SIG-M5 treated with dmso at 0.1 percent for 504 hours (cell line): ENCODE results near the gene MYO10.
"Not testable (repeated sequence)": the region's sequence is repeated elsewhere in the genome, so short reads cannot be mapped to it uniquely, and the experiment has no call there.

ENCODE experiments used
- DNase-seq: peaks from one replicate; lab custom pipeline; 2025; ENCODE audit not compliant: unreplicated experiment; lab: John Stamatoyannopoulos, UW

The MYO10 gene

GRCh38 chr5:16888694-16889124 lies 47.4 kb downstream of the MYO10 start:
- no peak for DNase-seq

- DNase-seq = no peak
Measured at GRCh38 chr5:16886793-16887345, 49.2 kb downstream of the MYO10 start.

- no peak for DNase-seq
Measured at GRCh38 chr5:16886366-16886736, 49.7 kb downstream of the MYO10 start.

GRCh38 chr5:16885635-16886365 lies 50.3 kb downstream of the MYO10 start:
- no peak for DNase-seq

DNA sequence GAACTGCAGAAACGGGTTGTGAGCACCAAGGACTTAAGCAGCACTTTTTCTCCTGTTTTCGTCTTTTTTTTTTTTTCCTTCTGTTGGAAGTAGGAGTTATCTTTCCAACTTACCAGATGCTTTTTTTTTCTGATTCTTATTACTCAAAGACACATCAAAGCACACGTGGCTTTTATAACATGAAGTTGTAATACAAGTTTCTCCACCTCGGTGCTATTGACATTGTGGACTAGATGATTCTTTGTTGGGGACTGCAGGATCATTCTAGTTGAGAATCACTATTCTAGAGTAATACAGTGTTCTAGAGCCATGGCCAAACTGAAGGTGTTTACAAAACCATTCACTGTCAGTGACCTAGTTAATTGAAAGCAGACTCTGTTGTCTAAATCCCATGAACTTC lies 51.5 kb downstream of the MYO10 start:
- no peak for DNase-seq

GRCh38 chr5:16883806-16884205 lies 52.3 kb downstream of the MYO10 start:
- DNase-seq = no peak

GRCh38 chr5:16883176-16883575 lies 52.9 kb downstream of the MYO10 start:
- DNase-seq = no peak

DNA sequence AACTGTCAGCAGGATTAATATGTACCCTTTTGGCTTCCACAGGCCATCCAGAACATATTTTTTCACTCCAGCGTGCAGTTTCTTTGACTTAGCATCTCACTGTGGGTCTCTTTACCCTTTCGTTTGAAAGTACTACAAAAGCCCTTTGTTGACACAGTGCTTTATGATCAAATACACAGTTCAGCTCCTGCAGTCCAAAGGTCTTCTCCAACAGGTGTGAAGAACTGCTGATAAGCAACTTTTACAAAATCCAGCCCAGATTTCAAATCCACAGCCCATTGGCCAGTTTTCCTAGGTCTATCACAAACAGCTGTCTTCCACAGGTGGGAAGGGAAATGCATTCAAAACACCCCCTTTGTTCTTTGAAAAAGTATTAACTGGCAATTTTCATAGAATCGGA lies 54.8 kb downstream of the MYO10 start:
- DNase-seq = no peak

DNA sequence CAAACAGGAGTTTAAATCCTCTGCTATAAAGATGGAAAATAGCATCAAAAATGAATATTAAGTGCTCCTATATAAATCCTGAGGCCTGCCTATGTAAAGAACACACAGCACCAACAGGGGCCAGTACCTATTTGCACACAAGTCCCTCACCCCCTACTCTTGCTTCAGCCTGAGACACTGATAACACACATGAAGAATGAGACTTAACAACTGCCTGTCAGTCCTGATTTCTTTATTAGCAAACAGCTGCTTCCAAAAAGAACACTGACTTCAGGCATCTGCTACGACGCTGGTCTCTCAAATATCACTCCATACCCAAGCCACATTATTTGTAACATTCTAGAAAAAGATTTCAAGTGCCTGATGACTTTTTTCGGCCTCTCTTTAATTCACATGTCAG lies 55.5 kb downstream of the MYO10 start:
- no peak for DNase-seq

DNA sequence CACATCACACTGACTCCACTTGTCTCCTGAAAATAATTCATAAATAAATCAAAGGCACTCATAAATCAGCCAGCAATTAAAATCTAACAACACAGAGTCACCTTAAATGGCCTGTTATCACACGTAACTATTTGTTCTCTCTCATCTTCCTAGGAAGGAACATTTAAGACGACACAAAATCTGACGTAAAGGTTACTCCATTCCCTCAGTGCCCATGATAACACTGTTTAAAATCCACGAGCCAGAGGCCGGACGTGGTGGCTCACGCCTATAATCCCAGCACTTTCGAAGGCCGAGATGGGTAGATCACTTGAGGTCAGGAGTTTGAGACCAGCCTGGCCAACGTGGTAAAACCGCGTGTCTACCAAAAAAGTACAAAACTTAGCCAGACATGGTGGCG lies 56.4 kb downstream of the MYO10 start:
- DNase-seq = no peak

GRCh38 chr5:16879191-16879590 lies 56.9 kb downstream of the MYO10 start:
- no peak for DNase-seq

- no peak for DNase-seq
Measured at GRCh38 chr5:16877267-16877935, 58.7 kb downstream of the MYO10 start.

DNA sequence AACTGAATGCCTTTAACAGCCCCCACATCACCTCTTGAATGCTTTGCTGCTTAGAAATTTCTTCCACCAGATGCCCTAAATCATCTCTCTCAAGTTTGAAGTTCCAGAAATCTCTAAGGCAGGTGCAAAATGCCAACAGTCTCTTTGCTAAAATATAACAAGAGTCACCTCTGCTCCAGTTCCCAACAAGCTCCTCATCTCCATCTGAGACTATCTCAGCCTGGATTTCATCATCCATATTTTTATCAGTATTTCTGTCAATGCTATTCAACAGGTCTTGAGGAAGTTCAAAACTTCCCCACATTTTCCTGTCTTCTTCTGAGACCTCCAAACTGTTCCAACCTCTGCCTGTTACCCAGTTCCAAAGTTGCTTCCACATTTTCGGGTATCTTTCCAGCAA lies 61.7 kb downstream of the MYO10 start:
- not testable (repeated sequence) for DNase-seq

- no peak for DNase-seq
Measured at GRCh38 chr5:16871746-16872339, 64.2 kb downstream of the MYO10 start.

- DNase-seq = no peak
Measured at GRCh38 chr5:16870878-16871277, 65.2 kb downstream of the MYO10 start.

DNA sequence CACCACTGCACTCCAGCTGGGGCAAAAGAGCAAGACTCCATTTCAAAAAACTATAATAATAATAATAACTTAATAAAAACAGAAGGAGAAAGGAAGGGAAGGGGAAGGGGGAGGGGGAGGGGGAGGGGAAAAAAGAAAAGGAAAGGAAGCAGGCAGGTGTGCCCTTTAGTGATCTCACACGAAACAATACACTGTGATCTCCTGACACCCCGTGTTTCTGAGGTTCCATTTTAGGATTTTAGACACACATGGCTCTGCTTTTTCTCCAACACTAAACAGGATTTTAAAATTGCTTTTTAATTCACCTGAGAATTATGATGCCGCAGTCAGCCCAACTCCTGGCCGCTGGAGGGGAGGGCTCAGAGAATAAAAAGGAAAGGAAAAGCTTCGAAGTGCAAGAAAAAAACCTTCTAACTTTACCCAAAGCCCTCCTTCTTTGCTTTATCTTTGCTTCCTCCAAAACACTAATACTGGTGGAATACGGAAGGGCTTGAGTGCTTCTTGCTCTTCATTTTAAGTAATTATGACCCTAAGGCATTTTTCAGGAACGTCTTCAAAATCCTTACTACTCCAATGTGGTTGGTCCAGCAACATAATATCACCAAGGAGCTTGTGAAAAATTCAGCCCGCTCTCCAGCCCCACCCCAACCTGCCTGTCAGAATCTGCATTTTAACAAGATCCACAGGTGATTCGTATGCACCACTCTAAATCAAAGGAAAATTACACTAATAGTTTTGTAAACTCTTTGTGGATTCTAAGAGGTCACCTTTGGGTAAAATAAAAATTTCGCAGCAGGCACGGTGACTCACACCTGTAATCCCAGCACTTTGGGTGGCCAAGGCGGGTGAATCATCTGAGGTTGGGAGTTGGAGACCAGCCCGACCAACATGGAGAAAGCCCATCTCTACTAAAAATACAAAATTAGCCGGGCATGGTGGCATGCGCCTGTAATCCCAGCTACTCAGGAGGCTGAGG lies 66.0 kb downstream of the MYO10 start:
- DNase-seq = no peak

DNA sequence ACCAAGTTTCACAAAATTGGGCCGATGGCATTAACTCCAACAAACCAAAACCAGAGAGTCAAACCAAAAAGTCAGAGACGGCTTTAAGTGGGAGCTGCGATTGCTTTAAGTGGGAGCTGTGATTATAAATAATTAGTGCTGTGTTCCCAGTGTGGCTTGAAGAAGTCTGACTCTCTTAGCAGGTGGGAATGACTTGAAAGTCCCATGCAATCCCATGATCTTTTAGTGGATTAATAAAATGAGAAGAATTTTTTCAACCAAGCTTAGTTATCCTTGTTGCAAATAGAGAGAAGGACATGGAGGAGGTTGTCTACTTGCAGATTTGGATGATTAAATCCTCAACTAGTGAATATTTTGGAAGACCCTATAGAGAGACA lies 68.5 kb downstream of the MYO10 start:
- DNase-seq = no peak

DNA sequence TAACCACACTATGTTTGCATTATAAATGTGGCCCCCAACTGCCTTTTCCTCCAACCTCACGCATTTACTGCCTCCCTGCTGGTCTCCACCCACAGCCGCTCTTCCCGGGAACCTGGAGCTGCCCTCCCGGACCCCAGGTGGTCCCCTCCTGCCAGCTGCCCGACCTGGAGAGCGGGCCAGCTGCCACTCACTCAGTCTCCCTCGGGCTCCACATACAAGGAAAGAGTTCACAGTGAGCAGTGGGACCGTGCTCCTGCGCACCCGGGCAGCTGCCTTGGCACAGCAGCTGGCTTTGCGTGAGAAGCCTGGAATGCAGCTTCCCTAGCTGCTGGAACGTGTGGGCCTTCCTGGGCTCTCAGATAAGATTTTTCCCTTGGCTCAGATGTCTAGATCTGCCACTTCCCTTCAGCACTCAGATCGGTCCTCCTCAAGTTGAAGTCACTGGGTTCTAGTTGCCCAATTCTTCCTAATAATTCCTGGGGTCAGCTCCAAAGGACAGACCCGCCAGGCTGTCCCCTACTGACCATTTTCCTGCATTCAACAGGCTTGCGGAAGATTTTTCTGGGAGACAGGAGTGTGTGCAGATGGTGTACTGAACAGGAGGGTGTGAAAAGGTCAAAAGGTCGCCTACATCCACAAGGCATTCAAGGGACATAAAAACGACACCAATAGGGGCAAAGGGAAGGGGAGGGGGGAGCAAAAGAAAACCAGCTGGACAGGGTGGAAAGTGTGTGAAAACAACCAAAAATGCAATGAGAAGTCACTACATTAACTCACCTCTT lies 69.1 kb downstream of the MYO10 start:
- DNase-seq = no peak

DNA sequence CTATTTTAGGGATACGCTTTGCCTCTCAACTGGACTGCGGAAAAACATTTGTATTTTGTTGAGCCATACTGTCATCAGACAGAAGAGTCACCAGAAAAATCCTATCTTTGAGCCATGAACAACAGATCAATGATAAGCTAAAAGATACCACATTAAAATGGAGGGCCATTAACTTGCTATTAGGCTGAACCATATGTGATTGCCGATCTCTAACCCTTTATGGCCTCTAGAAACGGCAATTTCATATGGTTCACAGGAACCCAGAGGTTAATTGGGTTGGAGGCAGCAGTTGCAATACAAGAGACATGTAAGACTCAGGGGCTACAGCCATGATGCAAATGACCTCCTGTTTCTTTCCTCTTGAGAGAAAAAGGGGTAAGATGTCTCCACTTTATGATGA lies 69.8 kb downstream of the MYO10 start:
- no peak for DNase-seq

DNA sequence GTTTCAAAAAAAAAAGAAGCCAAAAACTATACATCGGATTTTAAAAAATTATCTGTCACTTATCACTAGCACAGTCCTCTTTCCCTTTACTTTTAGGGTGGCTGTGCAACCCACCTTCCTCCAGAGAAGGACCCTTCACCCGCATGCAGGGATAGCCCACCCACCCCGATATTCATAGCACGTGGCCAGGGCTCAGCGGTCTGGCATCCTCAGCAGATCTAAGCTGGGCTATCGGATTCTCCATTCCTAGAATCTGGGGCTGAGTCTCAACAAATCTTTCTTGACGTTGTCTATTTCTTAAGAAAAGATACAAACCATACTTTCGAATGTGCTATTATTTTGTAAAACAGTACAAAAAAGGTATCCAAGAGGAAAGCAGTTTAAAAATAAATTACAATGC lies 70.9 kb downstream of the MYO10 start:
- no peak for DNase-seq
